Colonic mucosa (tissue), 4 donors: ENCODE measurements around the gene EPB41L5. TPM values are rescaled to one million over a fixed set of nuclear protein-coding genes. Genes with fewer than 3 reads are reported as not detected.

Experiments used
- DNase-seq: peaks from one replicate; pipeline ENCODE4 v3.0.0-alpha.2; 2020
- H3K27ac ChIP-seq: fragments of 200-600 bp; one replicate; pipeline ENCODE4 v1.8.0; 2021
- H3K27me3 ChIP-seq: fragments of 200-600 bp; one replicate; pipeline ENCODE4 v1.8.0; 2021
- H3K36me3 ChIP-seq: fragments of 200-600 bp; one replicate; pipeline ENCODE4 v1.8.0; 2021
- H3K4me1 ChIP-seq: fragments of 200-600 bp; one replicate; pipeline ENCODE4 v1.8.0; 2021; ENCODE audit warnings: mild to moderate bottlenecking
- H3K4me3 ChIP-seq: fragments of 200-600 bp; one replicate; pipeline ENCODE4 v1.8.0; 2021
- H3K9ac ChIP-seq, 2 donors: one replicate each; pipeline ENCODE4 v1.7.0; 2013; ENCODE audit warnings: control low read depth in 2 of 2, low read depth in 2 of 2, low read length in 2 of 2
- H3K9me3 ChIP-seq: fragments of 200-600 bp; one replicate; pipeline ENCODE4 v1.8.0; 2021
- intact Hi-C: fragments of 100-400 bp; cut with DNase I; formaldehyde crosslinking; loops from one replicate; pipeline ENCODE4 v1.14.1; 2022
- total RNA-seq, 2 donors: library from RNA; stranded (reverse); fragmentation: NEBNext Ultra II Directional in 1 of 2; extraction: Animal tissue kit (Norgen Biotek cat#: 25700) in 1 of 2; gene quantifications; one replicate each; pipeline ENCODE4 v1.2.1, GENCODE V29; 2021
- TF ChIP-seq, protein P1 (sequence below): fragments of 200-600 bp; IDR thresholded peaks from one replicate; pipeline ENCODE4 v1.8.0; 2022; ENCODE audit warnings: antibody characterized with exemption, mild to moderate bottlenecking
- donor health status: healthy.
- donor health status: DM: no; HTN: no; CAD: no.
- donor health status: DM: no; HTN: no; CAD: no.

EPB41L5 gene
- total RNA-seq, 2 donors from 2014 or later, result 21.6 to 36.0 TPM

- H3K27me3 ChIP-seq, result no peaks in the 10 kb centered on the region
- peak overlapping the region; percentile 85 for H3K4me3 ChIP-seq
- TF ChIP-seq, protein P1, sequence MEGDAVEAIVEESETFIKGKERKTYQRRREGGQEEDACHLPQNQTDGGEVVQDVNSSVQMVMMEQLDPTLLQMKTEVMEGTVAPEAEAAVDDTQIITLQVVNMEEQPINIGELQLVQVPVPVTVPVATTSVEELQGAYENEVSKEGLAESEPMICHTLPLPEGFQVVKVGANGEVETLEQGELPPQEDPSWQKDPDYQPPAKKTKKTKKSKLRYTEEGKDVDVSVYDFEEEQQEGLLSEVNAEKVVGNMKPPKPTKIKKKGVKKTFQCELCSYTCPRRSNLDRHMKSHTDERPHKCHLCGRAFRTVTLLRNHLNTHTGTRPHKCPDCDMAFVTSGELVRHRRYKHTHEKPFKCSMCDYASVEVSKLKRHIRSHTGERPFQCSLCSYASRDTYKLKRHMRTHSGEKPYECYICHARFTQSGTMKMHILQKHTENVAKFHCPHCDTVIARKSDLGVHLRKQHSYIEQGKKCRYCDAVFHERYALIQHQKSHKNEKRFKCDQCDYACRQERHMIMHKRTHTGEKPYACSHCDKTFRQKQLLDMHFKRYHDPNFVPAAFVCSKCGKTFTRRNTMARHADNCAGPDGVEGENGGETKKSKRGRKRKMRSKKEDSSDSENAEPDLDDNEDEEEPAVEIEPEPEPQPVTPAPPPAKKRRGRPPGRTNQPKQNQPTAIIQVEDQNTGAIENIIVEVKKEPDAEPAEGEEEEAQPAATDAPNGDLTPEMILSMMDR, result no peak
- H3K9ac ChIP-seq, result peak overlapping the region; percentile 73 to 82
- H3K36me3 ChIP-seq, result no peaks in the 10 kb centered on the region
- DNase-seq, result peak; percentile 70
- peak overlapping the region; percentile 83 for H3K27ac ChIP-seq
- intact Hi-C loops, result no loop called here
- no peaks in the 10 kb centered on the region for H3K4me1 ChIP-seq
- H3K9me3 ChIP-seq, result no peaks in the 10 kb centered on the region
Observed at GRCh38 chr2:120013597-120014223, 833 bp downstream of the EPB41L5 start.

GRCh38 chr2:120014226-120014980 is 1.5 kb downstream of the EPB41L5 start:
- Histone ChIP-seq H3K27ac (no peak overlapping the region), H3K27me3 (no peaks in the 10 kb centered on the region), H3K4me1 (no peaks in the 10 kb centered on the region), H3K36me3 (no peaks in the 10 kb centered on the region), H3K9ac (no peak overlapping the region), H3K9me3 (no peaks in the 10 kb centered on the region), H3K4me3 (no peak overlapping the region)
- no peak for DNase-seq
- intact Hi-C loops, result no loop called here
- TF ChIP-seq, protein P1, result no peak

- Histone ChIP-seq H3K4me1 (no peaks in the 10 kb centered on the region), H3K4me3 (no peak overlapping the region), H3K27ac (no peak overlapping the region), H3K9me3 (no peaks in the 10 kb centered on the region), H3K9ac (no peak overlapping the region), H3K36me3 (no peaks in the 10 kb centered on the region), H3K27me3 (no peaks in the 10 kb centered on the region)
- intact Hi-C loops, result no loop called here
- TF ChIP-seq, protein P1, result no peak
- no peak for DNase-seq
Observed at GRCh38 chr2:120016800-120017199, 3.9 kb downstream of the EPB41L5 start.

DNA sequence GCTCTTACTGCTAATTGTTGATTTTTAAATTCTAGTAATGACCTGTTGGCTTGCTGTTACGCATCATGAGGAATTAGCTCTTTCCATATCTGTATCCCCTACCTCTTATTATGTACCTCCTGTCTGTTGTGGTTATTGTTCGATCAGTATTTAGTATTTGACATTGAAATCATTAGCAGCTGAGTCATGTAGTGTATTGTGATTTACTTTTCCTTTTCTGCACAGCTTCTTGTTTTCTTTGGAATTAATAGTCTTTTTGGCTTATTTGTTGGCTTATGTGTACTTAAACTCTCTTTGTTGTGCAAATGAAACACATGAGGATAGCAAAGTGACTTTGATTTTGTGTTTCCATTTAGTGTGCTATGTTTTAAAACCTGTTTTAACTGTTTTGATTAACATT is 4.3 kb downstream of the EPB41L5 start:
- Histone ChIP-seq H3K27ac (no peak overlapping the region), H3K9ac (no peak overlapping the region), H3K36me3 (no peaks in the 10 kb centered on the region), H3K4me3 (no peak overlapping the region), H3K9me3 (no peaks in the 10 kb centered on the region), H3K4me1 (no peaks in the 10 kb centered on the region), H3K27me3 (no peaks in the 10 kb centered on the region)
- DNase-seq, result no peak
- TF ChIP-seq, protein P1, result no peak
- intact Hi-C loops, result no loop called here

GRCh38 chr2:120018549-120018948 is 5.7 kb downstream of the EPB41L5 start:
- Histone ChIP-seq H3K9ac (no peak overlapping the region), H3K36me3 (no peaks in the 10 kb centered on the region), H3K27me3 (no peaks in the 10 kb centered on the region), H3K27ac (no peak overlapping the region), H3K9me3 (no peaks in the 10 kb centered on the region), H3K4me1 (no peaks in the 10 kb centered on the region), H3K4me3 (no peak overlapping the region)
- intact Hi-C loops, result no loop called here
- no peak for DNase-seq
- TF ChIP-seq, protein P1, result no peak
